Measurements from ENCODE around the gene NR4A1.

GRCh38 chr12:52066346-52067080 lies 15.3 kb downstream of the NR4A1 start:
- no peak for TF ChIP-seq TAF1 (IDR thresholded peaks at IDR 0.05; ENCODE audit: borderline replicate concordance, insufficient read depth, low read length)
- TF ChIP-seq REST (IDR thresholded peaks at IDR 0.05; ENCODE audit: insufficient read depth in 1 of 2, low read depth in 2 of 2, low read length in 2 of 2): no peak

All from PFSK-1 (cell line).